HT1080 (cell line): ENCODE measurements around the gene MYBPC1. TPM values are rescaled to one million over a fixed set of nuclear protein-coding genes. Genes with fewer than 3 reads are reported as not detected.

Source experiments
- DNase-seq: peaks from one replicate; pipeline ENCODE4 v3.0.0-alpha.2; 2015; ENCODE audit warnings: low read depth
- total RNA-seq: library from RNA; depleted of rRNA; stranded (reverse); fragments of >200 nt; shearing (Covaris generic); gene quantifications from 2 replicates; pipeline ENCODE4 v1.2.3, GENCODE V29; 2014

Gene MYBPC1
- total RNA-seq, 1 experiment from 2014 or later, result not detected

DNA sequence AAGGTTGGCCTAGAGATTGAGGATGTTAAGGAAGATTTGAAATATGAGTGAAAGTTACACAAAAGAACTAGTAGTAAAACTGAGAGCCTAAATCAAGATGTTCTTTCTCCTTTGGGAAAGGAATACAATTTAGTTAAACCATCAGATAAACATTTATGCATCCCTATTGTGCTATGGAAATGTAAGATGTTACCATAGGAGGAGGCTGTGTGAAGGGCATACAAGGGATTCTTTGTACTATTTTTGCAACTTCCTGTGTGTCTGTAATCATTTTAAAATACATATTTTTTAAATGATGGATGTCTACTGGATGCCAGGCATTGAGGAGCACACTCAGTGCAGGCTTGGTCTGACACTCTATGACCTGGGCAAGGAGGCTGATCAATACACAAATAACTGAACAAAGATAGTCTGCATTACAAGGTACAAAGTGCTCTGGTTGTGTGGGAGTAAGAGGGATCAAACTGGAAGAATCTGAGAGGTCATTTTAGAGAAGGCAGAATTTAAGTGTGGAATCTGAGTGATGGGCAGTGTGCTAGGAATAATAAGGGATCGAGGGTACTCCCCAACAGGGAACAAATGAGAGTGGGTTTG, 96.8 kb downstream of the MYBPC1 start:
- no peak for DNase-seq

DNA sequence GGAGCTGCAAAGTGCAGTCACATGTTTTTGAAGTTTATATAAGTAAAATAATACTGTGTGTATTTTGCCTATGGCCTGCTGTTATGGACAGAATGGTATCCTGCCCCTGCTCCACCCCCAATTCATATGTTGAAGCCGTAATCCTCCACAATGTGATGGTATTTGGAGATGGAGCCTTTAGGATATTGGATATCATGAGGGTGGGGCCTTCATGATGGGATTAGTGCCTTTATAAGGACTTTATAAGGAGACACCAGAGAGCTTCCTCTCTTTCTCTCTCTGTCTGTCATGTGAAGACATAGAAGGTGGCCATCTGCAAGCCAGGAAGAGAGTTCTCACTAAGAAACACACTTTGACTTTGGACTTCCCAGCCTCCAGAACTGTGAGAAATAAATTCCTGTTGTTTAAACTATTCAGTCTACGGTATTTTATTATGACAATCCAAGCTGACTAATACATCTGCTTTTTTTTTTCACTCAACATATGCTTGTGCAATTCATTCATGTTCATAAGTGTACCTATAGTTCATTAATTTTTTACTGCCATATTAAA, 99.6 kb downstream of the MYBPC1 start:
- no peak for DNase-seq

DNA sequence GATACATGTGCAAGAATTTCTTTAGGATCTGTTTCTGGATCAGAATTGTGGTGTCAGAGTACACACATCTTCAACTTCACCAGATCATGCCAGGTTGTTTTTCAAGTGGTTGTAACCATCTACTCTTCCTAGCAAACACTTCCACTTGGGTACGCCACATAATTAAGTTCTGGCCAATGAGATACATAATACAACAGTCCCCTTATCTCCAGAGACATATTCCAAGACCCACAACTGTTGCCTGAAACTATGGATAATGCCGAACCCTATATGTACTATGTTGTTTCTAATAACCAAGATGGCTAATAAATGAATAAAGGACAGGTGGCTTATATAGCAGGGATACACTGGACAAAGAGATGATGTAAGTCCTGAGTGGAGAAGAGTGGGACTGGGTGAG, 100.2 kb downstream of the MYBPC1 start:
- no peak for DNase-seq

DNA sequence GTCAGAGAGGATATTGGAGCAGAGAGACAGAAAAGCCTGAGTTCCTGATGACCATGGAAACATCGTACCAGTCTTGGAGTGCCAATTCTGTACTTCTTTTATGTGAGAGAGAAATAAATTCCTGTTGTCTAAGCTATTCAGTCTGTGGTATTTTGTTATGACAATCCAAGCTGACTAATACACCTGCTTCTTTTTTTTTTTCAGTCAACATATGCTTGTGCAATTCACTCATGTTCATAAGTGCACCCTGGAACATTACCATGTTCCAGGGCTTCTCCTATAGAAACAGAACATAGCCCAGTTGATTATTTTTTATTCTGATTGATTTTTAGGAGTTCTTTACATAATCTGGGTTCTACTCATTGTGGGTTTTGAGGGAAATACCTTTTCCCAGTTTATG, 100.9 kb downstream of the MYBPC1 start:
- peak; percentile 29 for DNase-seq

DNA sequence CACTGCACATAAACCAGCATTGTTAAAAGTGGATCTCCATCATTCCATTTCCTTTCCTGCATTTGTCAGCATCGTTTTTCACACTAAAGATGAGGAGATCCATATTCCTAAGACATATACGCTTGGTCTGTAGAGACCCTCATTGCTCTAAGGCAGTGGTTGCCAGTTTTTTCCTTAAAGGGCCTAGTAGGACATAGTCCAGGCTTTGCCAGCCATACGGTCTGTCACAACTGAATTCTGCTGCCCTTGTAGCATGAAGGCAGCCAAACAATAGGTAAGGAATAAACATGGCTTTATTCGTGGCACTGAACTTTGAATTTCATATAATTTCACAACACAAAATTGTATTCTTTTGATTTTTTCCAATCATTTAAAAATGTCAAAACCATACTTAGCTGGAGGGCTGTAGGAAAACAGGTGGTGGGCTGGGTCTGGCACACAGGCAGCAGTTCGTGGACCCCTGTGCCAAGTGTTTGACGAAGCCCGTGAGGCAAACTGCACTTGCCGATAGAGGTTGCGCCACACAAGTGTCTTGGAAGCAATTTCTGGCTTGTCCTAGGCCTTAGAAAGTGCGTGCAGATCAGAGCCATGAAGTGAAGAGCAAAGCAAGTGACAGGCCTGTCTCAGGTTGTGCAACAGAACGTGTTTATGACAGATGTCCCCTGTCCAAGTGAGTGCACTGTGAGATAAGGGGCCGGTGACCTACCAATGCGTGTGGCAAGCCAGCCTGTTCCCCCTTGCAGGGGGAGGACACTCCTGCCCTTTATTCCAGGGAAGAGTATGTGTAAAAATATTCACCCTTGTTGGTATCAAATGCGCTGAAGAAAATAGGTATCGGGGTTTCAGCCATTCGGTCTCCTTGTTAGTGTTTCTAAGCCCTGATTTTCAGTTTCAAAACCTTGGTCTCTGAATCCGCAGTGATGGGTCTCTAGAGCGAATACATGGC, 101.8 kb downstream of the MYBPC1 start:
- DNase-seq, result no peak

DNA sequence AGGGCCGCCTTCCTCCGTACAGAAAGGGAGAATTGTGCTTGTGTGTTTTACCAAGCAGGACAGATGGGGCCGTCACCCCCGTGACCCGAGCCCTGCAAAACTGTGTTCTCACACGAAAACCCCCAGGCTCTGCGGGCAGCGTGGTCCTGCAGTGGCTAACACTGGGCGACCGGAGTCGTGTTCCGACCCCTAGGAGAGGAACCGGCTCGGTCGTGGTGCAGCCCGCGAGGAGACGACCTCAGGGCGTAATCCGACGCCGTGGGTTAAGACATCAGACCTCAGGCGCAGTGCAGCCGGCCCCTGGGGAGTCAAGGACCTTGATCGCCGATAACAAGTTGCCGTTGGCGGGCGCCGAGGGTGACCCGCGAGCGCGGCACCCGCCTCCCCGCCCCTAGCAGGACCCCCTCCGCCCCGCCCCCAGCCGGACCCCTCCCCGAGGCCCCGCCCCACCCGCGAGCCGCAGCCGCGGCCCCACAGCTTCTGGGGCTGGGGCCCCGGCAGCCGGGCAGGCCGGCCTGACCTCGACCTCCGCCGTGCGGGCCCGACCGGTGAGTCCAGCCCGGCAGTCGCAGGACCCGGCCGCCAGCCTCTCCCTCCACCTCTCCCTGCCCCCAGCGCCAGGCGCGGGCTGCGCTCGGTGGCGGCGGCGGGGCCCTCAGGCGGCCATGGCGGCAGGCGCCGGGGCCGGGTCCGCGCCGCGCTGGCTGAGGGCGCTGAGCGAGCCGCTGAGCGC, 102.6 kb downstream of the MYBPC1 start, which contains the start of gene CHPT1:
Gene CHPT1, plus strand, starts transcription at position 444 of the 733 bp plus-strand sequence. Its CDS starts 222 bp downstream, at position 666.
- peak; percentile 47 for DNase-seq

DNA sequence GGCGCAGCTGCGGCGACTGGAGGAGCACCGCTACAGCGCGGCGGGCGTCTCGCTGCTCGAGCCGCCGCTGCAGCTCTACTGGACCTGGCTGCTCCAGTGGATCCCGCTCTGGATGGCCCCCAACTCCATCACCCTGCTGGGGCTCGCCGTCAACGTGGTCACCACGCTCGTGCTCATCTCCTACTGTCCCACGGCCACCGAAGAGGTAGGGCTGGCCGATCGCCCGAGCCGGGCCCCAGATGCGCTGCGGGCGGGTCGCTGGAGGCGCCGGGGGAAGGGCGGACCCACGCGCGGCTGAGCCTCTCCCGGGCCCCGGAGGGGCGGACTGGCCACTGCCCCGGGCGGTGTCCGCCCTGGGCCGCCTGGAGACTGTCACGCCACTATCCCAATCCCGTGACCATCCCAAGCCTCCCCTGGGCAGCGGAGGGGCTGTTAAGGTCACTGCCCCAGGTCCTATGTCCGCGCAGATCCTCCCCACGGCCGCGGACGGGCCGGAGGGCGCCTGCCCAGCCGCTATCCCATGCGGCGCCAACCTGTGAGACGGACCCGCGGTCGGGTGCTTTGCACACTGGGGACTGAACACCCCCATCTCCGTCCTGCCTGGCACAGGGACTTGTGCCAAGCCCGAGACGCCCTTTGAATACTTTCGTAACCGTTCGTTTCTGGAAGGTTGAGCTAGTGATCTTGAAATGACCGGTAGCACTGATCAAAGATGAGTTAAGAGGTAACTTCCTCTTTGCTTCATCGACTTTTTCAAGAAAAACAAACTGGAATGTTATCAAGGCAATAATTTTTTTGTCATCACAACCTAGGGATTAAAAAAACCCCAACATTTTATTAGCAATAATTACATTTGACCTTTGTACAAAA, 103.4 kb downstream of the MYBPC1 start:
- DNase-seq, result peak; percentile 32

DNA sequence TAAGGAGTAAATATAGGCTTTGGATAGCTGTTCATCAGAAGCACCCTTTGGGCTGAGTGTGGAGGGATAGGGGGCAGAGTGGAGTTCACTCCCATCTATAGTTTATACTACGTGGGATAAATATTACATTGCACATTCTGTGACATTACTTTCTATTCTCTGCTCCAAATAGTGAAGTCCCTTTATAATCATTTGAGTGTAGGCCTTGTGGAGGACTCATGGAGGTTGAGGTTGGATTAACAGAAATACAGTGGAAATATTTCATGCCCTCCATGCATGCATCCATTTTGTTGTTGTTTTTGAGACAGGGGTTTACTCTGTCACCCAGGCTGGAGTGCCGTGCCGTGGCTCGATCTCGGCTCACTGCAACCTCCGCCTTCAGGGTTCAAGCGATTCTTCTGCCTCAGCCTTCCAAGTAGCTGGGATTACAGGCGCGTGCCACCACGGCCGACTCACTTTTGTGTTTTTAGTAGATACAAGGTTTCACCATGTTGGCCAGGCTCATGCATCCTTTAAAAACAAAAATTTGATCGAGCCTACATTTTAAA, 104.1 kb downstream of the MYBPC1 start:
- no peak for DNase-seq

DNA sequence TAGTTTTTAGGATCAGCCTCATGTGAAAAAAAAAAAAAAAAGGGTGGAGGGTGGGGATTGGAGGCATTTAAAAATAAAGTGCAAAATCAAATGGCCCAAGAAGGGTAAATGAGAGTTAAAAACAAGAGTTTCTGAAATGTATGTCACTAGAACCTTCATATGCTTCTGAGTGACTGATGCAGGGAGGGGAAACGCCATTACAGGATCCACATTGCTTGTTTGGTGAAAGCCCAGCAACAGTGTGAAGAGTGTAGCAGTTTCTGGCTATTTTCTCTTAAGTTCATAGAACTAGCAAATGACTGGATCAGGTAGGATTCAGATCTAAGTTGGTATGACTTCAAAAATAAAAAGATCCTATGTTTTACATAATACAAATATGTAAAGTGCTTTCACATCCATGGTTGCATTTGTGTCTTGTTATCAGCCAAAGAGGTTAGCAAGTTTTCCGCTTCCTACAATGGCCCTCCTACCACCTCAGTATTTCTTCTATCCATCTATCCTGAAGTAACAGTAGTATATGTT, 105.6 kb downstream of the MYBPC1 start:
- DNase-seq, result no peak

DNA sequence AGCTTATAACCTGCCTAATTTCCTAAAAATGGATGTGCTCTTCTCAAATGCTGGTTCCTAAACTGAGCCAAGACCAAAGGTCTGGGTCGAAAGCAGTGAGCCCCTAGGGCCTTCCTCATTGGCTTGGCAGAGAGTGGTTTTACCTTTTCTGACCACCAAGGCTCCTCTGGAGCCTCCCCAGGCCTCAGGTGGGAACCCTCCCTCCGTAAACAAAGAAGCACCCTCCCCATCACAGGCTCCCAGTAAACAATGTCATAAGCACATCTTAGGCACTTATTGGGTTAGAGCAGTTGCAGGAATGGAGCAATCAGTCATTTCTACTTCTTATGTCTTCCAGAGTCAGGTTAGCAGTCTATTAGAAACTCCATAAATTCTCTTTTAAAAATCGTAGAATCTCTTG, 108.7 kb downstream of the MYBPC1 start:
- no peak for DNase-seq

DNA sequence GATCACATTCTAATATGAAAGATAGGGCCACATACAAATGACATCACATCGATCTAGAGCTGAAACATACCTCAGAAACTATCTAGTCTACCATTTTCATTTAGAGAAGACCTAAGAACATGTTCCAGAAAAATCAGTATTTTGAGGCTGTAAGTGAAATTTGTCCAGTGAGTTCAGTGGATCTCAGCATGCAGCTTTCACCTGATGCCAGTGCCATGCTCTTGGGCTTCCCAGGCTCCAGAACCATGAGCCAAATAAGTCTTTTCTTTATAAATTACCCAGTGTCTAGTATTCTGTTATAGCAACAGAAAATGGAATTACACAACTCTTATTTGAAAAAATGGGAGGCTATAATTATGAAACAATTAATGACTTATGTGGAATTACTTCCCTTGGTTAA, 111.6 kb downstream of the MYBPC1 start:
- no peak for DNase-seq

DNA sequence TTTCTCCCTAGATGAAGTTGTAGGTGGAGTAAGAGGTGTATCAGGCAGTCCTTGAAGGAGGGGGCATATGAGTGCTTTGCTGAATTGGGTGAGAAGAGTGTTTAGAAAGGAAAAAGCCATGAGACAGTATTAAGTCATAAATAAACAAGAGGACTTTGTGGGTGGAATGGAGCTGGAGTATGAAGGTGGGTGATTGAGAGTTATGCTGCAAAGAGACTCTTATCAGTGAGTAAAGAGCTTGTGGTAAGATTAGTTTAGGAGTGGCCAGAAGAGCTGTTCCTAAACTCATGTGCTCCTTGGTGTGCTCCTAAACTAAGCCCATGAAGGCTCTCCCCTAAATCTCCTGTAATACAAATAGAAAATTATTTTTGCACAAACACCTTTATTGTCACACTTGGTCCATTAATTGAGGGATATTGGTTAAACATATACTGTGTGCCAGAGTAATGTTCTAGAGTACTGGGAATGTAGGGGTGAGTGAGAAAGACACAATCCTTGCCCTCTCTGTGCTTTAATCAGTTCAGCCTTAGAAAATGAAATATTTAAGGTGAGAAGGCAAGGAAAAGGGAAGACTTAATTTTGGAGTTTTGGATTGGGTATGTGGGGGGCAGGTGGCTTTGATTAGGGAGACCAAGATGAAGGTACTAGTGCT, 112.5 kb downstream of the MYBPC1 start:
- peak; percentile 6 for DNase-seq

DNA sequence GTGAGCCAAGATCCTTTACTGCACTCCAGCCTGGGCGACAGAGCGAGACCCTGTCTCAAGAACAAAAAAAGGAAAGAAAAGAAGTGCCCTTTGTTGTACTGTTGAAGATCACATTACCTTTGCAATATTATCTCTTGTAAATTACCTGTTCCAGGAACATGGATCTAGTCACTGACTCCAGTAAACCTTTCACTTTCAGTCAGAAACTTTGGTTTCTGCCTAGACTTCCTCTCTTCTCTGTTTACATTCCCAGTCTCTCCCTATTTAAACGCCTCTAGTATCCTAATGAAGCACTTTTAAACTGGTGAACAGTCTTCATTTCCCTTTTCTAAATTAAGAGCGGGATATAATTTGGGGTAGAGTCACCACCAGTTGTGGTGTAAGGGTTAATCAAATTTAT, 115.5 kb downstream of the MYBPC1 start:
- DNase-seq, result no peak

DNA sequence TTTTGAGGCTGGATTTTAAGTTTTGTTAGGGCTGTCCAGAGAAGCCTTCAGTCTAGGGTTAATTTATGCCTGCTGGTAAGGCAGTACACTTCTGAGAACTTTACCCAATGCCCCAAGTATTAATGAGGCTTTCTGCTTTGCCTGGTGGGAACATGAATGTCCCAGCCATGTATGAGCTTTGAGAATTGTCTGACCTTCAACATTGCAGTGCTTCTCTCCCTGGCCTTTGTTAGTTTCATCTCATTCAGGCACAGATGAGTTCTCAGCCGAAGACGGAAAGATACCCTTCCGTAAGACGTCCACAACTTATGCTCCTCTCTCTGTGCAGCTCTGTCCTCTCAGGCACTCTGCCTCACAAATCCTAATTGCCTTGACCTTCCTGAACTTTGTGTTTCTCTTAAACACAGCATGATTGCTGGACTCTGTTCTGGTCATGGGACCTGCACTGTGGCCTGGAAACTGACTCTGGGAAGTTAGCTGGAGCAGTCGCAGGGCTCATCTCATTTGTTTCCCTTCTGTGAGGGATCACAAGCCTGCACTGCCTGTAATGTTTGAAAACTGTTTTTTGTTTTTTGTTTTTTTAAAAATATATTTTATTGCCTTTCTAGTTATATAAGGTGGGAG, 118.4 kb downstream of the MYBPC1 start:
- no peak for DNase-seq

DNA sequence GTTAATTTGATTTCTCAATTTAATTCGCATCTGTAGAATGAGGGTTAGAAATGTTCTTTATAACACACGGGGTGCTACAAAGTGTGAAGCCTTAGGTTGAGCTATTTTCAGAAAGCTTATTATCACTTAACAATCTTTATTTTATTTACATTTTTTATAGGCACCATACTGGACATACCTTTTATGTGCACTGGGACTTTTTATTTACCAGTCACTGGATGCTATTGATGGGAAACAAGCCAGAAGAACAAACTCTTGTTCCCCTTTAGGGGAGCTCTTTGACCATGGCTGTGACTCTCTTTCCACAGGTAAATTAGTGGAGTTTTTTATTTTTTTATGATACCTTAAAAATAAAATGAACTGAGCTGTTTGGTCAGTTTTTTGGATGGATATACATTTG, 119.2 kb downstream of the MYBPC1 start:
- no peak for DNase-seq

DNA sequence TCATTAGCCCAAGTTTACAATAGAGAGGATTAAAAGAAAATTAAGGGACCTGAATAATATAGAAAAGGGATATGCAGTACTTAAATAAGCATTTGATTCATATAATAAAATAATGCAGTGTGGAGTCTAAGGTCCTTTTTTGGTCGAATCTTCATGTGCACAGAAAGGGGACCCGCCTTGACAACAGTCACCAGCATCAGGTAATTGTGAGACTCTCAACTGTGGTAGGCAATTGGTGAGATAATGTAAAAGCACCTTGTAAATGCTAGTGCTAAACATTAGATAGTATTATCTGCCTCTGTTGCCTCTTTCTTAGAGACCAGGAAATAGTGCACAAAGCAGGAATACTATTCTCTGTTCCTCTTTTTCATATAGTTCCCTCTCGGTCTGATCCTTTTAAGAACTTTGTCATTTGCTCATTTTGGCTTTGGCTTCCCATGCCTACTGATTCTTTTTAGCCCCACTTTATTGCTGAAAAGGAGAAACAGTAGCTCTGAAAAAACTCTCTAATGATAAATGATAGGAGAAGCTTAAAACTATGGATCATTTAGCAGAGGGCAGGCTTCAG, 120.2 kb downstream of the MYBPC1 start:
- no peak for DNase-seq

DNA sequence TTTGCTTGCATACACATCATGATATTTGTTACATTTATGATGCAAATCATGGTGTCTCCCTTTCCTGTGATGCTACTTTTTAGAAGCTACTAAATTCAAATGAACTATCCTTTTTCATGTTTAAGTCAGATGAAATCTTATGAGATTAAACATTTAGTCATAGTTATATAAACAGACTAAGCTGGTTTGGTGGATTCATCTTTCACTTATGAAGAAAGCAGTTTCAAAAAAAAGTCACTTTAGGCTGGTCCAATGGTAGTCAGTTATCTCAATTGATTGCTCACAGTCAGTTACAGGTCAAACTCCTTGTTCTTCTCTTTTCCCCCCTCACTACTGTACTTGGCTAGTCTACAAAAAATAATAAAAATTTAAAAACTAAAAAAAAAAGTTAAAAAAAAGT, 124.8 kb downstream of the MYBPC1 start:
- no peak for DNase-seq

DNA sequence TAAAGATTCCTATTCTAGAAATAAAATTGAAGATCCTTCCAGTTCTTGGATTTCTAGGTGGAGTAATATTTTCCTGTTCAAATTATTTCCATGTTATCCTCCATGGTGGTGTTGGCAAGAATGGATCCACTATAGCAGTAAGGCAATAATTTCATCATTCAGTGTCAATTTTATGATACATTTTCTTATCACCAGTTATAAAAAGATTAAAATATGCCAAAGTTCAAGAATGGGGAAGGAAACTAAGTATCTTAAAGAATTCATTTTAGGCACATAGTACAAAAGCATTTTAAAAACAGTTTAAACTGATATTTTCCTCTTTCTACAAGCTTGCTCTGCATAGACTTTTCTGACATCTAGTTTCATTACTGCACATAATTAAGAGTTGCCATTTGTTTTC, 125.3 kb downstream of the MYBPC1 start:
- no peak for DNase-seq

DNA sequence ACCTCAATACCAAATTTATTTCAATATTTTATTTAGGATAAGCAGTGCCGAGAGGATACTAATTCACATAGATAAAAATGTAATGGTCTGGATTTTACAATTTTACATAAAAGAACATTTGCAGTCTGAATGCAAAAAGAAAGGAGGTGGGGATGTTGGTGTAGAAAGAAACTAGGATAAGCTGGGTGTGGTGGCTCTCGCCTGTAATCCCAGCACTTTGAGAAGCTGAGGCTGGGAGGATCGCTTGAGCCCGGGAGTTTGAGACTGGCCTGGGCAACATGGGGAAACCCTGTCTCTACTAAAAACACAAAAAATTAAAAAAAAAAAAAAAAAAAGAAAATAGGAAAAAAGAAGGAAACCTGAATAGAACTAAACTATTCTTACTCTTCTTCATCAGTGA, 127.6 kb downstream of the MYBPC1 start:
- DNase-seq, result no peak
